Ectodermal cell (in vitro differentiated cells): Measurements from ENCODE around the gene USH1C. TPM values are rescaled to one million over a fixed set of nuclear protein-coding genes. Genes with fewer than 3 reads are reported as not detected.
A peak's percentile ranks its signal among the peaks of the same experiment; 100 is the strongest.

ENCODE experiments used
- H3K27ac ChIP-seq: 2 replicates; pipeline ENCODE4 v1.7.0; 2013; ENCODE audit warnings: mild to moderate bottlenecking, low read depth, low read length; ENCODE audit not compliant: insufficient read depth, poor library complexity, severe bottlenecking
- H3K27me3 ChIP-seq: 2 replicates; pipeline ENCODE4 v1.7.0; 2013; ENCODE audit warnings: mild to moderate bottlenecking, low read length; ENCODE audit not compliant: insufficient read depth, control insufficient read depth, poor library complexity, severe bottlenecking
- H3K36me3 ChIP-seq: one replicate; pipeline ENCODE4 v1.7.0; 2013; ENCODE audit warnings: low read length; ENCODE audit not compliant: control insufficient read depth, insufficient read depth
- H3K4me1 ChIP-seq: one replicate; pipeline ENCODE4 v1.7.0; 2013; ENCODE audit warnings: low read length; ENCODE audit not compliant: control insufficient read depth, insufficient read depth
- H3K4me3 ChIP-seq: 2 replicates; pipeline ENCODE4 v1.7.0; 2013; ENCODE audit warnings: low read depth, low read length, control low read depth; ENCODE audit not compliant: insufficient read depth
- H3K9me3 ChIP-seq: 2 replicates; pipeline ENCODE4 v1.7.0; 2013; ENCODE audit warnings: mild to moderate bottlenecking, low read length, moderate library complexity; ENCODE audit not compliant: control insufficient read depth
- WGBS, 2 experiments: methylation state at CpG; one replicate each; pipeline ENCODE4 v1.1.7; 2013; ENCODE audit warnings: missing lambda C conversion rate in 2 of 2; 5-methylcytosine and 5-hydroxymethylcytosine counted together
- polyA plus RNA-seq, 4 experiments: library from polyadenylated mRNA; stranded (reverse); fragments of 50-300 nt; gene quantifications; one replicate each; pipeline ENCODE4 v1.2.3, GENCODE V29; 2013

USH1C gene
- 1.6 TPM for polyA plus RNA-seq (2013, experiment 1 of 4)
- 1.3 TPM for polyA plus RNA-seq (2013, experiment 2 of 4)
- polyA plus RNA-seq (2013, experiment 3 of 4) = 0.96 TPM
- polyA plus RNA-seq (2013, experiment 4 of 4) = 1.5 TPM

DNA sequence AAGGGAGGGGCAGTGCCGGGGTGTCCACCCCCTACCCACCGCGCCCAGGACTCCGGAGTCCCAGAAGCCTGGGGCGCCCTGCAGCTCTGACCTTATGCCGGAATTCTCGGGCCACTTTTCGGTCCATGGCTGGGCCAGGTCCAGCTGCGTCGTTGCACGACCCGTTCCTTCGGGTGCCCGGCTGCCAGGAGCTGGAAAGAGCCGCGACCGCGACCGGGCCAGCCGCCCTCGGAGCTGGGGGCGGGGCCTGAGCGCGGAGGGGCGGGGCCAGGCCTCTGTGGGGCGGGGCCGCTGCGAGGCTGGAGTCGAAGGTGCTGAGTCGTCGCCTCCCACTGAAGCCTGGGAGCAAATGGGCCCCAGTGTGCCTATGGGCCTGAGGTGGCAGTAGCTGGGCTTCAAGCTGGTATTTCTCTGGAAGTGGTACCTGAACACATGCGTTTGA lies at the start of gene USH1C:
Gene USH1C, minus strand, starts transcription at position 236 of the 442 bp plus-strand sequence. Its CDS starts 109 bp downstream, at position 127.
- H3K9me3 ChIP-seq = no peaks in the 10 kb centered on the region
- WGBS, 2 experiments = 20 to 21% methylated on average over 32 of the region's 32 CpGs
- H3K4me3 ChIP-seq = peak within 1 kb of the TSS; percentile 29
- H3K27me3 ChIP-seq = peaks cover 24% of the 10 kb centered on the region
- peaks cover 10% of the 10 kb centered on the region for H3K4me1 ChIP-seq
- H3K36me3 ChIP-seq = no peaks in the 10 kb centered on the region
- no peak within 1 kb of the TSS for H3K27ac ChIP-seq

- Histone ChIP-seq H3K4me3 (no peak overlapping the region), H3K4me1 (no peaks in the 10 kb centered on the region), H3K27me3 (peaks cover 6% of the 10 kb centered on the region), H3K27ac (no peak overlapping the region), H3K36me3 (no peaks in the 10 kb centered on the region), H3K9me3 (no peaks in the 10 kb centered on the region)
- WGBS, 2 experiments = 80% methylated on average over 9 of the region's 9 CpGs
Observed at GRCh38 chr11:17593466-17594245, 49.4 kb upstream of the USH1C start.

DNA sequence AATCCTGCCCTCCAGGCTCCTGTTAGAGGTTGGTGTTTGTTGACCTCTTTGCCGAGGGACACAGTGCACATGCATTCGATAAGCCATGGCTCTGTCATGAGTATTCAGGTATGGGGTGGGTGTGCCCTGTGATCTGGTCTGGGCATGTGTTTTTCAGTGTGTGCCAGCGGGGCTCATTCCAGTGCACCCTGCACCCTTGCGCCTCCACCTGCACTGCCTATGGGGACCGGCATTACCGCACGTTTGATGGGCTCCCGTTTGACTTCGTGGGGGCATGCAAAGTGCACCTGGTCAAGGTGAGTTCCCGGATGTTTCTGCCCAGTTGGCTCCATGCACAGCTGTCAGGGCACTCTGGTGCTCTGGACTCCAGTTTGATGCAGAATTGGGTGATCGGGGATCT lies 47.1 kb upstream of the USH1C start:
- WGBS, 2 experiments = 92 to 94% methylated on average over 11 of the region's 11 CpGs
- peaks cover 6% of the 10 kb centered on the region for H3K27me3 ChIP-seq
- H3K4me3 ChIP-seq = no peak overlapping the region
- no peaks in the 10 kb centered on the region for H3K36me3 ChIP-seq
- H3K27ac ChIP-seq = no peak overlapping the region
- no peaks in the 10 kb centered on the region for H3K4me1 ChIP-seq
- no peaks in the 10 kb centered on the region for H3K9me3 ChIP-seq

- H3K4me1 ChIP-seq = no peaks in the 10 kb centered on the region
- 90 to 92% methylated on average over 7 of the region's 7 CpGs for WGBS, 2 experiments
- peaks cover 6% of the 10 kb centered on the region for H3K27me3 ChIP-seq
- H3K4me3 ChIP-seq = no peak overlapping the region
- no peaks in the 10 kb centered on the region for H3K36me3 ChIP-seq
- H3K9me3 ChIP-seq = no peaks in the 10 kb centered on the region
- H3K27ac ChIP-seq = no peak overlapping the region
Observed at GRCh38 chr11:17590463-17590862, 46.2 kb upstream of the USH1C start.

- H3K27me3 ChIP-seq = peaks cover 6% of the 10 kb centered on the region
- no peak overlapping the region for H3K4me3 ChIP-seq
- no peak overlapping the region for H3K27ac ChIP-seq
- no peaks in the 10 kb centered on the region for H3K4me1 ChIP-seq
- WGBS, 2 experiments = 87 to 94% methylated on average over 3 to 4 of the region's 4 CpGs
- H3K9me3 ChIP-seq = no peaks in the 10 kb centered on the region
- H3K36me3 ChIP-seq = no peaks in the 10 kb centered on the region
Observed at GRCh38 chr11:17588721-17589120, 44.5 kb upstream of the USH1C start.

GRCh38 chr11:17588166-17588565 lies 44.0 kb upstream of the USH1C start:
- Histone ChIP-seq H3K27me3 (peaks cover 6% of the 10 kb centered on the region), H3K4me3 (no peak overlapping the region), H3K9me3 (no peaks in the 10 kb centered on the region), H3K36me3 (no peaks in the 10 kb centered on the region), H3K4me1 (no peaks in the 10 kb centered on the region), H3K27ac (no peak overlapping the region)
- WGBS, 2 experiments = 85 to 88% methylated on average over 8 of the region's 8 CpGs

- Histone ChIP-seq H3K4me1 (no peaks in the 10 kb centered on the region), H3K36me3 (no peaks in the 10 kb centered on the region), H3K9me3 (no peaks in the 10 kb centered on the region), H3K27me3 (peaks cover 6% of the 10 kb centered on the region), H3K4me3 (no peak overlapping the region), H3K27ac (no peak overlapping the region)
- 92 to 93% methylated on average over 6 of the region's 6 CpGs for WGBS, 2 experiments
Observed at GRCh38 chr11:17585911-17586695, 41.9 kb upstream of the USH1C start.

- WGBS, 2 experiments = 92 to 98% methylated on average over 2 of the region's 4 CpGs
- Histone ChIP-seq H3K9me3 (no peaks in the 10 kb centered on the region), H3K4me3 (no peak overlapping the region), H3K27ac (no peak overlapping the region), H3K36me3 (no peaks in the 10 kb centered on the region), H3K27me3 (no peaks in the 10 kb centered on the region), H3K4me1 (no peaks in the 10 kb centered on the region)
Observed at GRCh38 chr11:17581732-17582053, 37.5 kb upstream of the USH1C start.

DNA sequence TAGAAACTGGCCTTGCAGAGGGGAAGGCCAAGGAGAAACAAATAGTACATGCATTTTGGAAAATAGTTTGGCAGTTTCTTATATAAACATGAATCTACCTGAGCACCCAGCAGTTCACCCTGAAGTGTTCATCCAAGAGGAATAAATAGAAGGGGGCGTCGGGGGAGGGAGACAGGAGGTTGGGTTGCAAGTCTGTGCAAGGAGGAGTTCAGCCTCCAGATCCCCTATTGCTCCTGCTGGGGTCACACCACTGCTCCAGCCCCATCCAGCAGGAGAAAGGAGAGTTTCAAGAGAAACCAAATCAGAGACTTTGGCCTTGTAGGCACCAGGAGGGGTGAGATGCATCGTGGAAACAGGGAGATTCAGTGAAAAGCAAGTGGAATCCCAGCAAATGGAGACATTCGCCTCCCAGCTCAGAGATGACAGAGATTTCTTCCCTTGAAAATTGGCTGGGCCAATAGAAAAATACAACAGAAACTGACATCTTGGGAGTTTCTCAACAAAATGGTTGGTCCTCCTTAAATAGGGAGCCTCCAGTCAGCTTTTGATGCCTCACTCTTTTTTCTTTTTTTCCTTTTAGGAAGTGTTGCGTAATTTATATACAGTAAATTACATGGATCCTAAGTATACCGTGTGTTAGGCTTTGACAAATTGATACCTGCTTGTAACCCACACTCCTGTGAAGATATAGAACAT lies 37.0 kb upstream of the USH1C start:
- Histone ChIP-seq H3K27me3 (no peaks in the 10 kb centered on the region), H3K27ac (no peak overlapping the region), H3K36me3 (no peaks in the 10 kb centered on the region), H3K4me3 (no peak overlapping the region), H3K4me1 (no peaks in the 10 kb centered on the region), H3K9me3 (no peaks in the 10 kb centered on the region)
- WGBS, 2 experiments = 80% methylated on average over 5 to 6 of the region's 6 CpGs

DNA sequence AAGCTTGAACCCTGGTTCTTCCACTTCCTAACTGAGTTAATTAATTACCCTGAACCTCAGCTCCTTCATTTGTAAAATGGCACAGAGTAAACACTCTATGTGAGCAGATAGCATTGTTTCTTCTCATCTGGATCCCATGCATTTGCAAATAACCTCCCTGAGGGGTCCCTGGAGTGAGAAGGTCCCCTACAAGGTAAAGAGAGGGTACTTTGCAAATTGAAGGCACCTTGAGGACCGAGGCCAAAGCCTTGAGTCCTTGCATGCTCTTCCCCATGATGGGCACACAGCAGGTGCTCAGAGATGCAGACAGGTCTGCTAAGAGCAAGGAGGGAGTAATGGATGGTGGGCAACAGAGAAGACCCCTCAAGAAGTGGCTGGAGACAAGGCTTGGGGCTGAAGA lies 36.1 kb upstream of the USH1C start:
- H3K36me3 ChIP-seq = no peaks in the 10 kb centered on the region
- no peak overlapping the region for H3K27ac ChIP-seq
- no peak overlapping the region for H3K4me3 ChIP-seq
- no peaks in the 10 kb centered on the region for H3K4me1 ChIP-seq
- H3K27me3 ChIP-seq = no peaks in the 10 kb centered on the region
- 36 to 44% methylated on average over 1 of the region's 1 CpG for WGBS, 2 experiments
- no peaks in the 10 kb centered on the region for H3K9me3 ChIP-seq
